ENCODE measurements around the gene OTOF. TPM values are rescaled to one million over a fixed set of nuclear protein-coding genes. Genes with fewer than 3 reads are reported as not detected.

The OTOF gene
- total and polyA plus RNA-seq, 2 experiments from 2014 or later = 0.21 to 0.23 TPM

- no peaks in the 10 kb centered on the region for H3K9me3 Mint-ChIP-seq
- no peak for DNase-seq (ENCODE audit: low spot score)
- TF ChIP-seq EZH2 (IDR thresholded peaks at IDR 0.05; ENCODE audit: low read depth, unreplicated experiment) (no peak), ZNF331 (CRISPR knock-in tag; IDR thresholded peaks at IDR 0.05; ENCODE audit: low read depth) (no peak), CREB1 (CRISPR knock-in tag; IDR thresholded peaks at IDR 0.05; ENCODE audit: low read depth) (no peak), CTCF (conservative IDR thresholded peaks at IDR 0.05; ENCODE audit: low read depth in 2 of 2) (no peak), JUNB (IDR thresholded peaks at IDR 0.05; ENCODE audit: unreplicated experiment) (no peak), ETS1 (IDR thresholded peaks at IDR 0.05) (no peak), NANOG (IDR thresholded peaks at IDR 0.05; ENCODE audit: borderline replicate concordance) (no peak), STAT1 (IDR thresholded peaks at IDR 0.05; ENCODE audit: unreplicated experiment) (no peak), EZH2phosphoT487 (IDR thresholded peaks at IDR 0.05; ENCODE audit: unreplicated experiment) (no peak)
- TF ChIP-seq, protein P1, sequence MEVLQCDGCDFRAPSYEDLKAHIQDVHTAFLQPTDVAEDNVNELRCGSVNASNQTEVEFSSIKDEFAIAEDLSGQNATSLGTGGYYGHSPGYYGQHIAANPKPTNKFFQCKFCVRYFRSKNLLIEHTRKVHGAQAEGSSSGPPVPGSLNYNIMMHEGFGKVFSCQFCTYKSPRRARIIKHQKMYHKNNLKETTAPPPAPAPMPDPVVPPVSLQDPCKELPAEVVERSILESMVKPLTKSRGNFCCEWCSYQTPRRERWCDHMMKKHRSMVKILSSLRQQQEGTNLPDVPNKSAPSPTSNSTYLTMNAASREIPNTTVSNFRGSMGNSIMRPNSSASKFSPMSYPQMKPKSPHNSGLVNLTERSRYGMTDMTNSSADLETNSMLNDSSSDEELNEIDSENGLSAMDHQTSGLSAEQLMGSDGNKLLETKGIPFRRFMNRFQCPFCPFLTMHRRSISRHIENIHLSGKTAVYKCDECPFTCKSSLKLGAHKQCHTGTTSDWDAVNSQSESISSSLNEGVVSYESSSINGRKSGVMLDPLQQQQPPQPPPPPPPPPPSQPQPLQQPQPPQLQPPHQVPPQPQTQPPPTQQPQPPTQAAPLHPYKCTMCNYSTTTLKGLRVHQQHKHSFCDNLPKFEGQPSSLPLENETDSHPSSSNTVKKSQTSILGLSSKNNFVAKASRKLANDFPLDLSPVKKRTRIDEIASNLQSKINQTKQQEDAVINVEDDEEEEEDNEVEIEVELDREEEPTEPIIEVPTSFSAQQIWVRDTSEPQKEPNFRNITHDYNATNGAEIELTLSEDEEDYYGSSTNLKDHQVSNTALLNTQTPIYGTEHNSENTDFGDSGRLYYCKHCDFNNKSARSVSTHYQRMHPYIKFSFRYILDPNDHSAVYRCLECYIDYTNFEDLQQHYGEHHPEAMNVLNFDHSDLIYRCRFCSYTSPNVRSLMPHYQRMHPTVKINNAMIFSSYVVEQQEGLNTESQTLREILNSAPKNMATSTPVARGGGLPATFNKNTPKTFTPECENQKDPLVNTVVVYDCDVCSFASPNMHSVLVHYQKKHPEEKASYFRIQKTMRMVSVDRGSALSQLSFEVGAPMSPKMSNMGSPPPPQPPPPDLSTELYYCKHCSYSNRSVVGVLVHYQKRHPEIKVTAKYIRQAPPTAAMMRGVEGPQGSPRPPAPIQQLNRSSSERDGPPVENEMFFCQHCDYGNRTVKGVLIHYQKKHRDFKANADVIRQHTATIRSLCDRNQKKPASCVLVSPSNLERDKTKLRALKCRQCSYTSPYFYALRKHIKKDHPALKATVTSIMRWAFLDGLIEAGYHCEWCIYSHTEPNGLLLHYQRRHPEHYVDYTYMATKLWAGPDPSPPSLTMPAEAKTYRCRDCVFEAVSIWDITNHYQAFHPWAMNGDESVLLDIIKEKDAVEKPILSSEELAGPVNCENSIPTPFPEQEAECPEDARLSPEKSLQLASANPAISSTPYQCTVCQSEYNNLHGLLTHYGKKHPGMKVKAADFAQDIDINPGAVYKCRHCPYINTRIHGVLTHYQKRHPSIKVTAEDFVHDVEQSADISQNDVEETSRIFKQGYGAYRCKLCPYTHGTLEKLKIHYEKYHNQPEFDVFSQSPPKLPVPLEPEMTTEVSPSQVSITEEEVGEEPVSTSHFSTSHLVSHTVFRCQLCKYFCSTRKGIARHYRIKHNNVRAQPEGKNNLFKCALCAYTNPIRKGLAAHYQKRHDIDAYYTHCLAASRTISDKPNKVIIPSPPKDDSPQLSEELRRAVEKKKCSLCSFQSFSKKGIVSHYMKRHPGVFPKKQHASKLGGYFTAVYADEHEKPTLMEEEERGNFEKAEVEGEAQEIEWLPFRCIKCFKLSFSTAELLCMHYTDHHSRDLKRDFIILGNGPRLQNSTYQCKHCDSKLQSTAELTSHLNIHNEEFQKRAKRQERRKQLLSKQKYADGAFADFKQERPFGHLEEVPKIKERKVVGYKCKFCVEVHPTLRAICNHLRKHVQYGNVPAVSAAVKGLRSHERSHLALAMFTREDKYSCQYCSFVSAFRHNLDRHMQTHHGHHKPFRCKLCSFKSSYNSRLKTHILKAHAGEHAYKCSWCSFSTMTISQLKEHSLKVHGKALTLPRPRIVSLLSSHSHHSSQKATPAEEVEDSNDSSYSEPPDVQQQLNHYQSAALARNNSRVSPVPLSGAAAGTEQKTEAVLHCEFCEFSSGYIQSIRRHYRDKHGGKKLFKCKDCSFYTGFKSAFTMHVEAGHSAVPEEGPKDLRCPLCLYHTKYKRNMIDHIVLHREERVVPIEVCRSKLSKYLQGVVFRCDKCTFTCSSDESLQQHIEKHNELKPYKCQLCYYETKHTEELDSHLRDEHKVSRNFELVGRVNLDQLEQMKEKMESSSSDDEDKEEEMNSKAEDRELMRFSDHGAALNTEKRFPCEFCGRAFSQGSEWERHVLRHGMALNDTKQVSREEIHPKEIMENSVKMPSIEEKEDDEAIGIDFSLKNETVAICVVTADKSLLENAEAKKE (CRISPR knock-in tag; IDR thresholded peaks at IDR 0.05) = no peak
- H3K4me1 Mint-ChIP-seq = peaks cover 4% of the 10 kb centered on the region
- H3K4me3 Mint-ChIP-seq = no peak overlapping the region
- H3K27ac Mint-ChIP-seq = no peak overlapping the region
- H3K27ac ChIP-seq (ENCODE audit: low read depth) = no peak overlapping the region
- H4K20me1 ChIP-seq (replicated peaks; ENCODE audit: insufficient read depth) = no peaks in the 10 kb centered on the region
- H3K4me3 ChIP-seq = no peak overlapping the region
- no peak overlapping the region for H3K4me2 ChIP-seq
- no peak overlapping the region for H2AFZ ChIP-seq
- H3K36me3 Mint-ChIP-seq (ENCODE audit: low read depth) = no peaks in the 10 kb centered on the region
- no peak for ATAC-seq
- no peaks in the 10 kb centered on the region for H3K36me3 ChIP-seq (ENCODE audit: insufficient read depth)
- no peaks in the 10 kb centered on the region for H3K9me2 ChIP-seq (ENCODE audit: insufficient read depth)
- H3K4me1 ChIP-seq (ENCODE audit: insufficient read depth) = peaks cover 7% of the 10 kb centered on the region; the same call in 1 of the 2 replicates
- 0 out of 2 replicates have a peak, but pooled peaks cover 6% of the 10 kb centered on the region for H3F3A ChIP-seq (replicated peaks; ENCODE audit: low read depth)
- H3K79me2 ChIP-seq (replicated peaks; ENCODE audit: insufficient read depth) = no peaks in the 10 kb centered on the region
- peaks cover 16% of the 10 kb centered on the region for H3K27me3 Mint-ChIP-seq (ENCODE audit: insufficient read depth, low read depth, poor library complexity)
- no peaks in the 10 kb centered on the region for H3K27me3 ChIP-seq (ENCODE audit: insufficient read depth)
Measured at GRCh38 chr2:26475832-26476501, 2.0 kb downstream of the OTOF start.

Data from GM23338 (cell line).